Osteoblast (primary cell): ENCODE data around the gene NFIA. TPM values are rescaled to one million over a fixed set of nuclear protein-coding genes. Genes with fewer than 3 reads are reported as not detected.

Source experiments
- DNase-seq: peaks from one replicate; pipeline ENCODE4 v3.0.0; 2011; ENCODE audit warnings: low spot score, mixed read lengths; ENCODE audit not compliant: insufficient read length; ENCODE audit errors: missing footprints
- H2AFZ ChIP-seq: 2 replicates; pipeline ENCODE4 v1.6.0; 2011; ENCODE audit warnings: mild to moderate bottlenecking, low read length
- H3K27ac ChIP-seq: 2 replicates; pipeline ENCODE4 v1.5.1; 2011; ENCODE audit warnings: mild to moderate bottlenecking, low read depth, low read length, moderate library complexity
- H3K27me3 ChIP-seq: 2 replicates; pipeline ENCODE4 v1.6.0; 2012; ENCODE audit warnings: mild to moderate bottlenecking, control low read depth, inconsistent platforms, low read length, moderate library complexity; ENCODE audit not compliant: insufficient read depth
- H3K36me3 ChIP-seq: 2 replicates; pipeline ENCODE4 v1.5.1; 2011; ENCODE audit warnings: mild to moderate bottlenecking, low read length, control low read depth, moderate library complexity; ENCODE audit not compliant: insufficient read depth
- H3K4me1 ChIP-seq: 2 replicates; pipeline ENCODE4 v1.5.1; 2011; ENCODE audit warnings: mild to moderate bottlenecking, low read length, control low read depth, moderate library complexity; ENCODE audit not compliant: insufficient read depth
- H3K4me2 ChIP-seq: 2 replicates; pipeline ENCODE4 v1.6.0; 2011; ENCODE audit warnings: mild to moderate bottlenecking, low read length; ENCODE audit not compliant: insufficient read depth
- H3K4me3 ChIP-seq: fragments of 200-600 bp; sonication (generic); 3 replicates; pipeline ENCODE4 v1.5.1; 2012; ENCODE audit warnings: mild to moderate bottlenecking, low read length, inconsistent platforms; ENCODE audit not compliant: insufficient read depth
- H3K79me2 ChIP-seq: 2 replicates; pipeline ENCODE4 v1.6.0; 2012; ENCODE audit warnings: mild to moderate bottlenecking, low read length, control low read depth, inconsistent platforms; ENCODE audit not compliant: insufficient read depth
- H3K9me3 ChIP-seq: 2 replicates; pipeline ENCODE4 v1.5.1; 2011; ENCODE audit warnings: low read depth, low read length, control low read depth
- H4K20me1 ChIP-seq: 2 replicates; pipeline ENCODE4 v1.6.0; 2012; ENCODE audit warnings: mild to moderate bottlenecking, low read length, control low read depth; ENCODE audit not compliant: insufficient read depth
- CTCF ChIP-seq: IDR thresholded peaks from 2 replicates; pipeline ENCODE4 v1.5.1; 2011; ENCODE audit warnings: mild to moderate bottlenecking, low read depth, low read length, moderate library complexity; ENCODE audit errors: extremely low read depth
- total RNA-seq: library from RNA; depleted of rRNA; stranded (reverse); fragments of >200 nt; gene quantifications from 2 replicates; pipeline ENCODE4 v1.2.3, GENCODE V29; 2012

Gene NFIA
- total RNA-seq, 1 donor = 7.2 TPM

DNA sequence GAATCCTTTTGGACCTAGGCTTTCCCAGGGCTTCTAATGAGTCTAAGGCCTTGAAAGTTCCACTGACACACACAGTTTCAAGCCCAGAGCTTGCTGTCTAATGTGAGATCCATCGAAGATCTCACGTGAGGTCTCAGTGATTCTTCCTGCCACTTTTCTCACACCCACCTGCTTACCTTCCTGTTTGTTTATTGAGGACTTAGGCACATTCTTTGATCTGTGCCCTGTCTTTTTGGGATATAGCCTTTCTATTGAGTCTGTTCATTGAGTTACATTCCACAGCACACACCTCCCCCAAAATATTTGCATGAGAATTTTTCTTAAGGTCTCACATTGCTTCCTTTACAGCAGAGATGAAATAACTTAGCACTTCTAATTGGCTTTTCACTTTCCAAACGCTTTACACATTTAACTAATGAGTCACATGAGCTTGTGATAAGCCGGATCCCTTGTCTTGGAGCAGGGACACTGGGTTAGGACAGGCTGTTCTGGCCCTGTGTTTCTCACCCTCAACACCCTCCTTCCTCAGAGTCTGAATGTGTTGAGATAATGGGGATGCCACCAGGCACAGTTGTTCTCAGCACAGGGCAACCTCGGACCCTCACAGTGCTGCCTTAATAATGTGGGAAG, 354.2 kb downstream of the NFIA start:
- DNase-seq = no peak
- no peaks in the 10 kb centered on the region for H3K4me1 ChIP-seq
- peaks cover 2% of the 10 kb centered on the region for H4K20me1 ChIP-seq
- no peak for TF ChIP-seq CTCF
- H2AFZ ChIP-seq = no peak overlapping the region
- no peaks in the 10 kb centered on the region for H3K36me3 ChIP-seq
- H3K4me3 ChIP-seq = no peak overlapping the region
- no peaks in the 10 kb centered on the region for H3K79me2 ChIP-seq
- H3K27ac ChIP-seq = no peak overlapping the region
- H3K9me3 ChIP-seq = no peaks in the 10 kb centered on the region
- H3K4me2 ChIP-seq = no peak overlapping the region
- H3K27me3 ChIP-seq = no peaks in the 10 kb centered on the region

- Histone ChIP-seq H3K4me1 (peaks cover 3% of the 10 kb centered on the region), H4K20me1 (peaks cover 2% of the 10 kb centered on the region)
- no peak for TF ChIP-seq CTCF
These were observed 356.9 kb downstream of the NFIA start for GRCh38 chr1:61439234-61439633.

GRCh38 chr1:61441723-61442262, 359.4 kb downstream of the NFIA start:
- TF ChIP-seq CTCF = no peak
- H2AFZ ChIP-seq = no peak overlapping the region
- no peak overlapping the region for H3K4me3 ChIP-seq
- H3K27ac ChIP-seq = no peak overlapping the region
- H3K79me2 ChIP-seq = no peaks in the 10 kb centered on the region
- peaks cover 8% of the 10 kb centered on the region for H3K27me3 ChIP-seq
- no peaks in the 10 kb centered on the region for H4K20me1 ChIP-seq
- no peak for DNase-seq
- no peaks in the 10 kb centered on the region for H3K9me3 ChIP-seq
- H3K4me1 ChIP-seq = peaks cover 3% of the 10 kb centered on the region
- no peaks in the 10 kb centered on the region for H3K36me3 ChIP-seq
- no peak overlapping the region for H3K4me2 ChIP-seq

More at GRCh38 chr1:61439234-61439633, 356.9 kb downstream of the NFIA start:
- no peaks in the 10 kb centered on the region for H3K27me3 ChIP-seq
- no peak overlapping the region for H3K27ac ChIP-seq
- H2AFZ ChIP-seq = no peak overlapping the region
- no peak for DNase-seq
- no peak overlapping the region for H3K4me3 ChIP-seq
- no peaks in the 10 kb centered on the region for H3K79me2 ChIP-seq
- H3K4me2 ChIP-seq = no peak overlapping the region
- no peaks in the 10 kb centered on the region for H3K36me3 ChIP-seq
- H3K9me3 ChIP-seq = no peaks in the 10 kb centered on the region

- no peak overlapping the region for H3K4me2 ChIP-seq
- no peak overlapping the region for H3K4me3 ChIP-seq
- DNase-seq = no peak
- H3K79me2 ChIP-seq = no peaks in the 10 kb centered on the region
- H4K20me1 ChIP-seq = no peaks in the 10 kb centered on the region
- peaks cover 8% of the 10 kb centered on the region for H3K27me3 ChIP-seq
- TF ChIP-seq CTCF = no peak
- H2AFZ ChIP-seq = no peak overlapping the region
- H3K9me3 ChIP-seq = no peaks in the 10 kb centered on the region
- H3K36me3 ChIP-seq = no peaks in the 10 kb centered on the region
- H3K4me1 ChIP-seq = peaks cover 3% of the 10 kb centered on the region
- no peak overlapping the region for H3K27ac ChIP-seq
These were observed 360.2 kb downstream of the NFIA start for GRCh38 chr1:61442544-61442943.
